Raji (cell line): ENCODE measurements around the gene LDLRAD4.

Experiments
- POLR2A ChIP-seq: IDR thresholded peaks from 2 replicates; pipeline ENCODE4 v1.6.1; 2011; ENCODE audit warnings: low read depth, low read length, control low read depth; ENCODE audit not compliant: insufficient read depth

LDLRAD4 gene

DNA sequence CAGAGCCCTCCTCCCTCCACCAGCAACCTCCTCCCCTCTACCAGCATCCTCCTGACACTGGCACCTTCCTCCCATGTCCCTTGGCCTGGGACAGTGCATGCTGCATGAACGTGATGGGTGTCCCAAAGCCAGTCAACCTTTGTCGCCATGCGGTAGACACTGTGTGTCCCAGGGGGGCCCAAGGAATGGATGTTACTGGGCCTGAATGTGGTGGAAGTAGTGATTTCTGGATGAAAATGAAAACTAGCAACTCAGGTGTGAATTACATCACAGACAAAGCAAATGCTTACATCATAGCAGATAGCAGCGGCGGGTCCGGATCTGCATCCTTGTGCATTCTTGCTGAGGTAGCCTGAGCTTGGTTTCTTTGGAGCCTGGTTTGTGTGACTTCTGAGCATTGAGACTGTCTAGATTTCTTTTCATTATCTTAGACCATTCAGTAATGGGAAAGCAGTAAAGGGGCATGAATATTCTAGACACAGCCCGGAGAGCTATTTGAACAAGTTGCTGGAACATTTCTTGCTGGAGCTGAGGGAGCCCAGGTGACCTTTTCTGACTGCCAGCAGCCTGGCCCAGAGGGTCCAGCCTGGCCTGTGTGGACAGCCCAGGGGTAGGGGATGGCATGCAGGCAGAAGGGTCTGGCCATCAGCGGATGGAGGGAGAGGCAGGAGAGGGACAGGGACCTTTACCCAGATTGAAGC lies 407.4 kb downstream of the LDLRAD4 start:
- no peak for TF ChIP-seq POLR2A

DNA sequence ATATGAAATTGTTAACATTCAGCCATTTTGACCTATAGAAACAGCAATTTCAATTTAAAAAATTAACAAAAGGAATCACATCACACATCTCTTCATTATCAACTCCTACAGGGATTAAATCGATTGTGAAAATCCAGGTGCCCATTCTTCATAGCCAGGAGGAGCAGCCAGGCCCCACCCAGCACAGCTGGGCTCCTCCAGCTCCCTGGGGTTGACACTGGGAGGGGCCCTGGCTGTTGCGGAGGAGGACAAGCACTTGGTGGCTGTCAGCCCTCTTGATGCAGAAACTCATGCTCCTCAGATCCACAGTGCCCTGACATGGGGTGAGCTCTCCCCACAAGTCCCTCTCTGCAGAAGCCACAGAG lies 408.0 kb downstream of the LDLRAD4 start:
- no peak for TF ChIP-seq POLR2A

DNA sequence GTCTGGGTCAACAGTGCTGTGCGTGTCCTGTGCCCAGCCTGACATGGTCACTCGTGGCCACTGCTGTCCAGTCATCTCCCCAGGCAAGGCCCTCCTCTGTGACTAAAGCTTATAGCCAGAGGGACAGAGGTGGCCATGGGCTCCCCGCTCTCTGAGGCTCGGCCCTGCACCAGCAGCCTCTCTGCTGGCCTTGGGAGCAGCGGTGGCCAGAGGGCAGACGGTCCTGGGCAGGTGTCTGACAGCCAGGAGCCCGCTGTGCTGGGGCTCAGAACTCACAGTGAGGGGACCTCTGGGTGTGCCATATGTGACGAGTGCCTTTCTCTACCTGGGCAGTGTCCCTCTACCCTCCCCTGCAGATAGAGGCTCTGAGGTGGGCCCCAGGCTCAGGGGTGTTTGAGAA lies 409.1 kb downstream of the LDLRAD4 start:
- TF ChIP-seq POLR2A = no peak

DNA sequence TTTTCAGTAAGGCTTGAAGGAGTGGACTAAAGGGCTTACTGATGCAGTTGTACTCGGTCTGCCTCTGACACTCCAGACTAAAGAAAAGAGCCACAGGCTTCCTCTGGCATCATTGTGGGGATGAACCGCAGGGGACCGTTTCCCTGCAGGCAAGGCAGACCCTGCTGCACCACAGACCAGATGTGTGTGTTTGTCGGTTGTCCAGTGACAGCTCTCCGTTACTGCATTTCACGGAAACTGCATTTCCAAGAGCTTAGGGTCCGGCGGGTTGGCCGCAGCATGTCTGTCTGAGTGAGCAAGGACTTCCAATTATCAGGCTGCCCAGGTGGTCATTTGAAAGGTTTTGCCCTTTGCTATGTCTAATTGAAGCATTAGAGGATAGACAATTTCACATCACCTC lies 409.7 kb downstream of the LDLRAD4 start:
- no peak for TF ChIP-seq POLR2A

DNA sequence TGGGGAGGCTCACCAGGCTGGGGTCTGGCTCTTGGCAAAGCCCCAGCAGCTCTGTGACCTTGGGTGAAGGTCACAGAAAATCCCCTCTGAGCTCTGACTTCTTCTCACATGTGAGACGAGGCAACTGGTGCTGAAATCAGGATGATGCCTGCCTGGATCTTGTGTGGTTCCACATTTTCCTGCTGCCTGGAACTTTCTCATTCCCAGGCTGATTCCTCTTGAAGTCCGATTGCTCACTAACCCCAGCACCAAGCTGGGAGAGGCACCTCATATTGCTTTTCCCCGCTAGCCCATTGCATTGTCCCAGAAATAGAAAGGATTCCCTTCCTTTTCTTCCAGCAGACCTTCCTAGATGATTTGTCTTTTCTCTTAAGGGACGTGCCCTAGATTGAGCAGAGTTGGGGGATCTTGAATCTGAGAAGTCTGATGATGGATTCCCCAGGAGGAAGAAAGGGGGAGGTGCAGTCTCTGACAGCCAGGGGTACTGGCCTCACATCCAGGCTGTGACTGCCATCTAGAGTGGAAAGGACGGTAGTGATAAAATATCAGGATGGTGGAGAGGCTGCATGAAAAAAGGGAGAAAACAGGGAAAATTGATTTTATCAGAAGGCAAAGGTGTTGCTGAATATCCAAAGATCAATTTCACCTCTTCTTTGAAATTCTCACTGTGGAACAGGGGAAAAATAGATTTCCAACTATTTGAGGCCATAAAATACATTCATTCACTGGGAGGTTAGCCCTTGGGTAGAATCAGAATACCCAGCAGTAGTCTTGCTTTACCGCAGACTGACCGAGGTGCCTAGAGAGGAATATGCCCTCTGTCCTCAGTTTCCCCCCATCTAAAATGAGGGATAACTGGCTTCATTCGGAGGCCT lies 411.5 kb downstream of the LDLRAD4 start:
- no peak for TF ChIP-seq POLR2A

DNA sequence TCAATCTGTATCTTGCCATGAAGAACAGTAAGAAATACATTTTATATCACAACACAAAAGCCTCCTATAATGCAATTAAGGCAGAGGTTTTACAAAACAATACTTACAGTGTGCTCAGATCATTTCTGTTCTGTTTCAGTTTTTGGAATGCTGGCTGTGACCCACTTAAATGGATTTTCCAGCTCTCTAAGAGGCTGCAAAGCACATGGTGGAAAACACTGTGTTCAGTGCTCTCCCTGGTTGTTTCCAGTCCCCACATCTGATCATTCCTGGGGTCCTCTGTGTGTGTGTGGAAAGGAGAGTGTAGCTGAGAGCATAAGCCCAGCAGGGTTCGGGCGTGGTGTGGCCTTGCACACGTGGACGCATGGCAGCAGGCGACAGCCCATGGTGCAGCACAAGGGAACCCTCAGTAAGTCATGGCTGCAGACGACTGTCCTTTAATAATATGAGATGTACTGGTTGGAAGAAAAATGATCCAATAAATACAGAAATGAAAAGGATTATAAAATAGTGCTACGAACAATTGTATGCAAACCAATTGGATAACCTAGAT lies 412.2 kb downstream of the LDLRAD4 start:
- no peak for TF ChIP-seq POLR2A

DNA sequence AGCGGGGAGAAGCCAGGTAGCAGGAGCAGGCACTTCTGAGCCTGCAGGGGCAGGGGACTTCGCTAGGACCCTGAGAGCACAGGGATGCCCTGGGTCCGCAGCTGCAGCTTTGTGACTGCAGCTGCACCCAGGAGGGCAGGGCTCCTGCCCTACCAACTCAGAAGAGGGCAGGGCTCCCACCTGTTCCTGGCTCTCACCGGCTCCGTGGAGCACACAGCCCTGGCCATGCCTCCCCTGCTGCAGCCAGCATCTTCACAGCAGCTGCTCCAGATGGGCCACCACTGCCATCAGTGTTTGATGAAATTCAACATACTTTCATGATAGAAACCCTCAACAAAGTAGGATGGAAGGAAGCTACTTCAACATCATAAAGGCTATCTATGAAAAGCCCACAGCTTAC lies 415.1 kb downstream of the LDLRAD4 start:
- TF ChIP-seq POLR2A = no peak

DNA sequence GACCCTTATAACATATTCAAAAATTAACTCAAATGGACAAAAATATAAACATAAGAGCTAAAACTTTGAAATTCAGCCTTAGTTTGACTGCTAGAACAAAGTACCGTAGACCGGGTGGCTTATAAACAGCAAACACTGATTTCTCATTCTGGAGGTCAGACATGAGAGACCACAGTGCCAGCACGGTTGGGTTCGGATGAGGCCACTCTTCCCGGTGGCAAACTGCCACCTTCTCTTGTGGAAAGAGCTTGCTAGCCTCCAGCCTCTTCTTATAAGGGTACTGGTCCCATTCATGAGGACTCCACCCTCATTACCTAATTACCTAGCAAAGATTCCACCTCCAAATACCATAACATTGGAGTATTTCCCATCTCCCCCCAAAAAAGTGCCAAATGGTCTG lies 416.5 kb downstream of the LDLRAD4 start:
- no peak for TF ChIP-seq POLR2A

DNA sequence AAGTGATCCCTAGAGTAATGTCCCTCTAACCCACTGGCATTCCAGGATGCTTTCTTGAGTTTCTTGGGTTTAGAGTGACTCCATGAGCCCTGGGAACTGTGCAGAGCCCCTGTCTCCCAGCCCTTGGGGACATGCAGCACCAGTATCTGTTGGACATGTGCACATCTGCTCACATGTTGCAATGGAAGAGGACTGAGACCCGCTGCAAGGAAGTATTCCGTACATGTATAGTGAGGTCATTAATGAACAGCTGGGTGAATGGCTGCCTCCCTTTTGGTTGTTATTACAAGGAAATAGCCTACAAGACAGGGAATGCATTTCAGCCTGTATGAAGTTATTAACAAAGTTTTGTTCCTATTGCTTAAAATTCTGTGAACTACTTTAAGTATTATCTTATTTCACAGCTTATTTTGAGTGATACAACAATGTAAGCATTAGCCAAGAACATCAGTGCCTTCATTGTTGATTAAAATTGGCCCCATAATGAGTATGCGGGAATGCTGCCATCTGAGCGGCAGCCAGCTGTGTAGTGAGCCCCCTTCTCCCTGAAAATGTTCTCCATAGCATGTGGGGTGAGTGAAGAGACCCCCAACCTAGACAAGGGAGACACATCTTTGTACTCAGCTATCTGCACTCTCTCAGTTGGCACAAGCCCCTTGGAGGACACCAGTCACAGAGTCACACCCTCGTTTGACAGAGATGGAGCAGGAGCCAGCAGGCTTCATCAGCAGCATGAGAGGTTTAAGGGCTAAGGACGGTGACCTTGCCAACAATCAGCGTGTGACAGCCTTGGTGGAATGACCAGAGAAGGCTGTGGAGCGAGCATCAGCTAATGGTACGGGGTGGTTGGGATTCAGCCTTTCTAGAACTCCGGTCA lies 420.4 kb downstream of the LDLRAD4 start:
- TF ChIP-seq POLR2A = no peak

DNA sequence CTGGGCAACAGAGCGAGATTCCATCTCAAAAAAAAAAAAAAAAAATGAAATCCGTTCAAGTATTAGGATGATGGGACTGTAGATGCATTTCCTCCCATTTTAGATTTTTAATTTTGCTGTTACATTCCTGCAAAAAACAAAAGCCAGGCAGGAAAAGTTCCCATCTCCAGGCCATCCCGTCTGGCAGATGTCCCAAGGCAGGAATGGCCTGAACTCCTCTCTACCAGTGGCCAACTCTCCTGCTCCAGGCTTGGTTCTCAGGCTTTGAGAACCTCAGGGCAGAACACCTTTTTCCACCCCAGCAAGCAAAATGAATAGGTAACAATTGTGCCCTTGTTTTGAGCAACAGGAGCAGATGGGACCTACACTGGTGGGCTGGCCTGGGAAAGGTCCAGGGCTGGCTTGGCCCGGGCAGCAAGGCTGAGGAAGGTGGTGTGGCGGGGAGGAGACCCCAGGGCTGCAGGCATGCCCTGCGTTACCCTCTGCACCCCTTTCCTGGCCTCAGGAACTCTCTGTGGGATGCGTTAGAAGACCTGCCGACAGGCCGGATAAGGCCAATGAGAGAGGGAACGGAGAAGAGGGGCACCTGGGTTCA lies 421.8 kb downstream of the LDLRAD4 start:
- TF ChIP-seq POLR2A = no peak

DNA sequence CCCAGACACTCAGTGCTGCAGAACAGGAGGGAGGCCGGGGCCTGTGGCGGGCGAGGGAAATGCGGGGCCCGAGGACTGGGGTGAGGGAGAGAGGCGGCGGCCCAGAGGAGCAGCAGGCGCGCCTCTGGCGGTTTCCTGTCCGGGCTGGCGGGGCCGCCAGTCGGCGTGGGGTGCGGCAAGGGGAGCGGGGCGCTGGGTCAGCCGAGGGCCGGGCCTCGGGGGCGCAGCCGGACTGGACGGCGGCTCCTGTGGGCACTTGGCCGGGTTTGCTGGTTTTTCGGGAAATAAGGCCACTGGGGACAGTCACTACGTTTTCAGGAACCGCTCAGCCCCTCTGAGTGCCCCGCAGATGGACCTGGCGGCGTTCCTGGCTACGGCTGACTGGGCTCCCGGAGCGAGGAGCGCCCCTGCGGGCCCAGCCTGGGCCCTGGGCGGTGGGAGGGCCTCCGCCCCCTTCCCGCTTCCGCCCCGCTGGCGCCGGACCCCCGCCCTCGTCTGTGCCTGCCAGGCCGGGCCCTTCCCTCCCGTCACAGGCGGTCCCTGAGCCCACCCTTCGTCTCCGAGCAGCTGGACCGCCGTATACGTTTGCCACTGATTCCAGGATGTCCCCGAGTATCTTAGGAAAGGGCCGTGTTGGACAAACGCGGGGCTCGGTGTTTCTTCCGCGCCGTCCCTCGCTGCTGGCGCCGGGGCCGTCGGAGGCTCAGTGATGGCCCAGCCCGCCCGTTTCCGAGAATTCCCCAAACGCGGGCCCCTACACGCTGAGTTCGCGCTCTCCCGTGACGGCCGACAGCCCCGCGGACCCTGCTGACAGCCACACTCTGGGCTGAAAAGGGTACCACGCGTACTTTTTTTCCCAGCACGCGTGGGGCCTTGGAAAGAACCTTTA lies 423.2 kb downstream of the LDLRAD4 start:
- TF ChIP-seq POLR2A = no peak

DNA sequence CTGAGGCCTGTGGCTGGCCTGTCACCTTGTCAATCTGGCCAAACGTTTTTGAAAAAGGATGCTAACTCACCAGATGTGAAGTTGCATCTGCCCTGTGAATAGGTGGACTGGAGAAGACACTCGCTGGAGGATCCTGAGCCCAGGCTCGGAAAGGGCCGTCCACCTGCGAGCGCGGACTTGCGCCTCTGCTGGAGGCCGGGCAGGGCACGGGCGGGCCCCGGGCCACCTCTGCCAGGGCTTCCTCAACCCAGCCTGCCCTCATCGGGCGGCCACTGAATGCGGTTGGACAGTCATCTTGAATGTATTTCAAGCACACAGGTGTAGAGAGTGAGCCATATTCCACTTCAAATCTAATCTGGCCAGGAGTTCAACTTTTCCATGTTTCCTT lies 423.9 kb downstream of the LDLRAD4 start:
- TF ChIP-seq POLR2A = no peak

DNA sequence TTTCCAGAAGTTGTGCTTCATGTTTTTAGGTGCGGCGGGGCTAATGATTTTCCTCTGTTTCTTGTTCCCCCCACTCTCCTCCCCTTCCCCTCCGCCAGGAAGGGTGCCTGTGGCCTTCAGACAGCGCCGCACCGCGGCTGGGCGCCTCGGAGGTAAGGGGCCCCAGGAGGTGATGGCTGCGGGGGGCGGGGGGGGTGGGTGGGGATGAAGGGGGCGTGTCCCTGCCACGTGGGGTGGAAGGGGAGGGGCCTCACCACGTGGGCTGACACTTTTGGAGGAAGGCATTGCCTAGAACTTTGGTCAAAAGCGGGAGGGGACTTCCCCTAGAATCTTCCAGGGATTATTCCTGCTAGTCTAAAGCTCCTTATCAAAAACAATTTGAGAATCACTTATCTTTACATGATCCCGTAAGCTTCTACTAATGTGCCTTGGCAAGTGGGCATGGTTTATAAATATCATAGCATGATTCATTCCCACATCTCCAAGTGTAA lies 424.7 kb downstream of the LDLRAD4 start:
- no peak for TF ChIP-seq POLR2A

DNA sequence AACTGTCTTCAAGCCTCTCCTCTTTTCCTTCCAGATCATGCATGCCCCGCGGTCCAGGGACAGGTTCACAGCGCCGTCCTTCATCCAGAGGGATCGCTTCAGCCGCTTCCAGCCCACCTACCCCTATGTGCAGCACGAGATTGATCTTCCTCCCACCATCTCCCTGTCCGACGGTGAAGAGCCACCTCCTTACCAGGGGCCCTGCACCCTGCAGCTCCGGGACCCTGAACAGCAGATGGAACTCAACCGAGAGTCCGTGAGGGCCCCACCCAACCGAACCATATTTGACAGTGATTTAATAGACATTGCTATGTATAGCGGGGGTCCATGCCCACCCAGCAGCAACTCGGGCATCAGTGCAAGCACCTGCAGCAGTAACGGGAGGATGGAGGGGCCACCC lies 426.5 kb downstream of the LDLRAD4 start:
- no peak for TF ChIP-seq POLR2A
